Loucy (cell line): Measurements from ENCODE around the gene AGK.

Source experiments
- H2AFZ ChIP-seq: fragments of 200-600 bp; sonication (generic); 2 replicates; pipeline ENCODE4 v1.6.0; 2016; ENCODE audit warnings: antibody characterized with exemption, mild to moderate bottlenecking, low read length, moderate library complexity
- H3F3A ChIP-seq: fragments of 200-600 bp; 2 replicates; pipeline ENCODE4 v1.6.0; 2016; ENCODE audit warnings: antibody characterized with exemption, low read depth, mild to moderate bottlenecking
- H3K27me3 ChIP-seq: fragments of 200-600 bp; sonication (generic); 2 replicates; pipeline ENCODE4 v1.6.1; 2014; ENCODE audit warnings: low read length, mild to moderate bottlenecking; ENCODE audit not compliant: insufficient read depth, poor library complexity, severe bottlenecking
- H3K36me3 ChIP-seq: fragments of 200-600 bp; sonication (generic); 2 replicates; pipeline ENCODE4 v1.6.1; 2016; ENCODE audit warnings: low read length; ENCODE audit not compliant: insufficient read depth
- H3K4me1 ChIP-seq: fragments of 200-600 bp; sonication (generic); 2 replicates; pipeline ENCODE4 v1.5.1; 2014; ENCODE audit warnings: low read length, mild to moderate bottlenecking; ENCODE audit not compliant: insufficient read depth, poor library complexity, severe bottlenecking
- H3K4me2 ChIP-seq: fragments of 200-600 bp; sonication (generic); 2 replicates; pipeline ENCODE4 v1.6.0; 2014; ENCODE audit warnings: antibody characterized with exemption, low read length, low read depth, mild to moderate bottlenecking; ENCODE audit not compliant: poor library complexity, severe bottlenecking
- H3K4me3 ChIP-seq: fragments of 200-600 bp; sonication (generic); 2 replicates; pipeline ENCODE4 v1.5.1; 2014; ENCODE audit warnings: low read length, mild to moderate bottlenecking, mixed read lengths; ENCODE audit not compliant: poor library complexity, severe bottlenecking
- H3K79me2 ChIP-seq: fragments of 200-600 bp; sonication (generic); 2 replicates; pipeline ENCODE4 v1.6.1; 2014; ENCODE audit warnings: low read length; ENCODE audit not compliant: insufficient read depth
- H3K9ac ChIP-seq: fragments of 200-600 bp; sonication (generic); 2 replicates; pipeline ENCODE4 v1.6.0; 2014; ENCODE audit warnings: mild to moderate bottlenecking, low read depth, low read length, moderate library complexity; ENCODE audit not compliant: poor library complexity, severe bottlenecking
- H3K9me2 ChIP-seq: fragments of 200-600 bp; sonication (generic); replicated peaks from 2 replicates; pipeline ENCODE4 v1.6.1; 2016; ENCODE audit warnings: low read depth, low read length, mixed read lengths
- H3K9me3 ChIP-seq: fragments of 200-600 bp; sonication (generic); 2 replicates; pipeline ENCODE4 v1.6.1; 2014; ENCODE audit warnings: mild to moderate bottlenecking, antibody characterized with exemption, low read length, low read depth; ENCODE audit not compliant: insufficient read depth
- H4K20me1 ChIP-seq: fragments of 200-600 bp; sonication (generic); 2 replicates; pipeline ENCODE4 v1.6.0; 2014; ENCODE audit warnings: antibody characterized with exemption, low read length, mild to moderate bottlenecking; ENCODE audit not compliant: insufficient read depth, poor library complexity, severe bottlenecking
- CTCF ChIP-seq: fragments of 200-600 bp; sonication (generic); conservative IDR thresholded peaks from 2 replicates; pipeline ENCODE4 v1.5.1; 2014; ENCODE audit warnings: mild to moderate bottlenecking, antibody characterized with exemption, low read length
- EZH2phosphoT487 ChIP-seq: fragments of 200-600 bp; IDR thresholded peaks from 2 replicates; pipeline ENCODE4 v1.6.1; 2018; ENCODE audit warnings: antibody characterized with exemption, mild to moderate bottlenecking, moderate library complexity, borderline replicate concordance

Gene AGK

DNA sequence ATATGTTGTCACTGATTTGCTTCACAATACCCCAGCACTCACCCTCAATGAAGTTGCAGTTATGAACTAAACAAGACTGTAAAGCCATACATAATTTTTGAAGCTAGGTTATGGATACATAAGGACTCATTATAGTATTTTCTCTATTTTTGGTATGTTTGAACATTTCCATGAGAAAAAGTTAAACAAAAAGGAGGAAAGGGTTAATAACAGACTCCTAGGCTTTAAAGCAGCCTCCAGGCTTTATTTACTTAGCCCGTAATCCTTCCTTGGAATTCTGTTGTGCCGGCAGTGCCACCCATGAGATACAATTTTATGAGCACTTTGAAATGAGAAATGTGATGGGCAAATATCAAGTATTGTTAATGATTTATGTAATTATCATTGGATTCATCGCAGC lies 152.9 kb downstream of the AGK start:
- Histone ChIP-seq H3K4me3 (no peak overlapping the region), H3K27me3 (no peaks in the 10 kb centered on the region), H3F3A (no peaks in the 10 kb centered on the region), H2AFZ (no peak overlapping the region), H3K4me1 (peaks cover 21% of the 10 kb centered on the region), H3K9ac (no peak overlapping the region), H3K79me2 (peaks cover 15% of the 10 kb centered on the region; the same call in 1 of the 2 replicates), H4K20me1 (peaks cover 7% of the 10 kb centered on the region), H3K36me3 (no peaks in the 10 kb centered on the region), H3K9me3 (no peaks in the 10 kb centered on the region), H3K4me2 (no peak overlapping the region), H3K9me2 (no peaks in the 10 kb centered on the region)
- no peak for TF ChIP-seq CTCF
- no peak for TF ChIP-seq EZH2phosphoT487

GRCh38 chr7:141704741-141705140 lies 153.5 kb downstream of the AGK start:
- Histone ChIP-seq H3K36me3 (no peaks in the 10 kb centered on the region), H3K9me2 (no peaks in the 10 kb centered on the region), H3K27me3 (no peaks in the 10 kb centered on the region), H3K4me1 (peaks cover 17% of the 10 kb centered on the region), H3K4me3 (no peak overlapping the region), H3K4me2 (no peak overlapping the region), H3K79me2 (peaks cover 13% of the 10 kb centered on the region; the same call in 1 of the 2 replicates), H3F3A (no peaks in the 10 kb centered on the region), H4K20me1 (peaks cover 6% of the 10 kb centered on the region), H2AFZ (no peak overlapping the region), H3K9me3 (no peaks in the 10 kb centered on the region), H3K9ac (no peak overlapping the region)
- TF ChIP-seq EZH2phosphoT487 = no peak
- TF ChIP-seq CTCF = no peak
